OCI-LY7 (cell line): Measurements from ENCODE around the gene RGS19.

ENCODE experiments used
- EZH2phosphoT487 ChIP-seq: fragments of 200-600 bp; sonication (generic); IDR thresholded peaks from 2 replicates; pipeline ENCODE4 v1.6.1; 2018; ENCODE audit warnings: low read depth, borderline replicate concordance, mild to moderate bottlenecking, mixed run types, antibody characterized with exemption, low read length, moderate library complexity, mixed read lengths
- TF ChIP-seq, protein P1 (sequence below): fragments of 200-600 bp; sonication (generic); conservative IDR thresholded peaks from 2 replicates; pipeline ENCODE4 v1.5.1; 2014; ENCODE audit warnings: mild to moderate bottlenecking, antibody characterized with exemption, low read length, moderate library complexity, mixed read lengths

- TF ChIP-seq, protein P1, sequence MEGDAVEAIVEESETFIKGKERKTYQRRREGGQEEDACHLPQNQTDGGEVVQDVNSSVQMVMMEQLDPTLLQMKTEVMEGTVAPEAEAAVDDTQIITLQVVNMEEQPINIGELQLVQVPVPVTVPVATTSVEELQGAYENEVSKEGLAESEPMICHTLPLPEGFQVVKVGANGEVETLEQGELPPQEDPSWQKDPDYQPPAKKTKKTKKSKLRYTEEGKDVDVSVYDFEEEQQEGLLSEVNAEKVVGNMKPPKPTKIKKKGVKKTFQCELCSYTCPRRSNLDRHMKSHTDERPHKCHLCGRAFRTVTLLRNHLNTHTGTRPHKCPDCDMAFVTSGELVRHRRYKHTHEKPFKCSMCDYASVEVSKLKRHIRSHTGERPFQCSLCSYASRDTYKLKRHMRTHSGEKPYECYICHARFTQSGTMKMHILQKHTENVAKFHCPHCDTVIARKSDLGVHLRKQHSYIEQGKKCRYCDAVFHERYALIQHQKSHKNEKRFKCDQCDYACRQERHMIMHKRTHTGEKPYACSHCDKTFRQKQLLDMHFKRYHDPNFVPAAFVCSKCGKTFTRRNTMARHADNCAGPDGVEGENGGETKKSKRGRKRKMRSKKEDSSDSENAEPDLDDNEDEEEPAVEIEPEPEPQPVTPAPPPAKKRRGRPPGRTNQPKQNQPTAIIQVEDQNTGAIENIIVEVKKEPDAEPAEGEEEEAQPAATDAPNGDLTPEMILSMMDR, result no peak
- no peak for TF ChIP-seq EZH2phosphoT487
Measured at GRCh38 chr20:64049060-64049877, 30.0 kb downstream of the RGS19 start, which contains the start of gene SOX18.
